ENCODE data around the gene KRT20. TPM values are rescaled to one million over a fixed set of nuclear protein-coding genes. Genes with fewer than 3 reads are reported as not detected.

The KRT20 gene
- total and polyA plus RNA-seq, 7 donors = 0.08 to 0.35 (median 0.21) TPM; not detected in 4

- Histone ChIP-seq H3K9me3 (no peaks in the 10 kb centered on the region), H3K27ac (no peak overlapping the region), H3K36me3 (ENCODE audit: insufficient read depth in 1 of 2, low read depth in 1 of 2) (peaks cover 0 to 22% of the 10 kb centered on the region in 2 donors), H3K4me3 (no peak overlapping the region), H3K4me1 (no peaks in the 10 kb centered on the region), H3K27me3 (ENCODE audit: insufficient read depth in 3 of 3, low read length in 2 of 3) (no peaks in the 10 kb centered on the region)
- DNase-seq = no peak
- no peak for TF ChIP-seq CTCF (IDR thresholded peaks at IDR 0.05)
- intact Hi-C loops (cut with DNase I) = no loop called here
- no peak for ATAC-seq
- whole genome bisulfite sequencing, 3 donors = 88 to 91% (median 91%) methylated on average over 2 of the region's 2 CpGs
These were observed 54.8 kb downstream of the KRT20 start for GRCh38 chr17:40830085-40830776.

- ATAC-seq = no peak
These were observed 56.5 kb downstream of the KRT20 start for GRCh38 chr17:40828454-40829044.

GRCh38 chr17:40827746-40828453, 57.1 kb downstream of the KRT20 start:
- DNase-seq (no peak), ATAC-seq (no peak)
- TF ChIP-seq CTCF (IDR thresholded peaks at IDR 0.05) = no peak
- no peaks in the 10 kb centered on the region for H3K9me3 ChIP-seq
- no peaks in the 10 kb centered on the region for H3K4me1 ChIP-seq
- WGBS, 3 donors = 75 to 87% (median 76%) methylated on average over 7 of the region's 7 CpGs
- H3K27me3 ChIP-seq (ENCODE audit: insufficient read depth in 3 of 3, low read length in 2 of 3) = no peaks in the 10 kb centered on the region
- H3K36me3 ChIP-seq (ENCODE audit: insufficient read depth in 1 of 2, low read depth in 1 of 2) = peaks cover 0 to 7% of the 10 kb centered on the region in 2 donors
- no peak overlapping the region for H3K27ac ChIP-seq
- intact Hi-C loops (cut with DNase I) = no loop called here
- no peak overlapping the region for H3K4me3 ChIP-seq

More at GRCh38 chr17:40828454-40829044, 56.5 kb downstream of the KRT20 start:
- Histone ChIP-seq H3K36me3 (ENCODE audit: insufficient read depth in 1 of 2, low read depth in 1 of 2) (peaks cover 0 to 7% of the 10 kb centered on the region in 2 donors), H3K9me3 (no peaks in the 10 kb centered on the region), H3K4me3 (no peak overlapping the region), H3K4me1 (no peaks in the 10 kb centered on the region), H3K27me3 (ENCODE audit: insufficient read depth in 3 of 3, low read length in 2 of 3) (no peaks in the 10 kb centered on the region), H3K27ac (no peak overlapping the region)
- no peak for TF ChIP-seq CTCF (IDR thresholded peaks at IDR 0.05)
- DNase-seq = no peak
- WGBS, 3 donors = 74 to 81% (median 79%) methylated on average over 4 of the region's 4 CpGs
- intact Hi-C loops (cut with DNase I) = no loop called here

Other genes with a start within 250 kb of the KRT20 start
- 10 to 100 TPM; 49.6 to 64.7 (median 61.6) TPM for gene SMARCE1, start 237.4 kb downstream of the KRT20 start, total RNA-seq
- gene SMARCE1, start 237.4 kb downstream of the KRT20 start, polyA plus RNA-seq = 10 to 100 TPM; 55.6 to 59.9 (median 55.9) TPM
- under 1 TPM in 1 of 4 donors, not detected in 3; 0.32 TPM for gene KRT222, start 220.1 kb downstream of the KRT20 start, total RNA-seq
- gene KRT222, start 220.1 kb downstream of the KRT20 start, polyA plus RNA-seq = under 1 TPM; 0.08 to 0.37 (median 0.09) TPM
- gene KRT24, start 181.5 kb downstream of the KRT20 start, total RNA-seq = not detected
- gene KRT24, start 181.5 kb downstream of the KRT20 start, polyA plus RNA-seq = not detected
- gene KRT25, start 129.9 kb downstream of the KRT20 start, total RNA-seq = not detected
- gene KRT25, start 129.9 kb downstream of the KRT20 start, polyA plus RNA-seq = under 1 TPM in 1 of 3 donors, not detected in 2; 0.03 TPM
- not detected for gene KRT26, start 113.0 kb downstream of the KRT20 start, total RNA-seq
- gene KRT26, start 113.0 kb downstream of the KRT20 start, polyA plus RNA-seq = not detected
- gene KRT27, start 102.7 kb downstream of the KRT20 start, total RNA-seq = not detected
- under 1 TPM in 1 of 3 donors, not detected in 2; 0.01 TPM for gene KRT27, start 102.7 kb downstream of the KRT20 start, polyA plus RNA-seq
- not detected for gene KRT28, start 85.3 kb downstream of the KRT20 start, total RNA-seq
- gene KRT28, start 85.3 kb downstream of the KRT20 start, polyA plus RNA-seq = not detected
- gene KRT10, start 62.6 kb downstream of the KRT20 start, total RNA-seq = 10 to 100 TPM; 24.2 to 32.9 (median 30.5) TPM
- 10 to 100 TPM; 23.3 to 38.8 (median 35.3) TPM for gene KRT10, start 62.6 kb downstream of the KRT20 start, polyA plus RNA-seq
- not detected for gene KRT12, start 18.0 kb downstream of the KRT20 start, total RNA-seq
- gene KRT12, start 18.0 kb downstream of the KRT20 start, polyA plus RNA-seq = not detected
- gene KRT23, start 52.4 kb upstream of the KRT20 start, total RNA-seq = 1 to 10 TPM in 1 of 4 donors, under 1 TPM in 1, not detected in 2; 0.25 to 1.5 TPM
- gene KRT23, start 52.4 kb upstream of the KRT20 start, polyA plus RNA-seq = under 1 TPM in 1 of 3 donors, not detected in 2; 0.03 TPM
- not detected for gene KRT39, start 81.7 kb upstream of the KRT20 start, total RNA-seq
- gene KRT39, start 81.7 kb upstream of the KRT20 start, polyA plus RNA-seq = not detected
- gene KRT40, start 99.1 kb upstream of the KRT20 start, total RNA-seq = not detected
- gene KRT40, start 99.1 kb upstream of the KRT20 start, polyA plus RNA-seq = not detected
- not detected for gene KRTAP3-3, start 108.9 kb upstream of the KRT20 start, total RNA-seq
- not detected for gene KRTAP3-3, start 108.9 kb upstream of the KRT20 start, polyA plus RNA-seq
- not detected for gene KRTAP3-2, start 114.7 kb upstream of the KRT20 start, total RNA-seq
- gene KRTAP3-2, start 114.7 kb upstream of the KRT20 start, polyA plus RNA-seq = not detected
- not detected for gene KRTAP3-1, start 123.9 kb upstream of the KRT20 start, total RNA-seq
- not detected for gene KRTAP3-1, start 123.9 kb upstream of the KRT20 start, polyA plus RNA-seq
- not detected for gene KRTAP1-5, start 142.0 kb upstream of the KRT20 start, total RNA-seq
- not detected for gene KRTAP1-5, start 142.0 kb upstream of the KRT20 start, polyA plus RNA-seq
- not detected for gene KRTAP1-4, start 145.0 kb upstream of the KRT20 start, total RNA-seq
- not detected for gene KRTAP1-4, start 145.0 kb upstream of the KRT20 start, polyA plus RNA-seq
- not detected for gene KRTAP1-3, start 149.6 kb upstream of the KRT20 start, total RNA-seq
- gene KRTAP1-3, start 149.6 kb upstream of the KRT20 start, polyA plus RNA-seq = not detected
- gene KRTAP1-1, start 156.2 kb upstream of the KRT20 start, total RNA-seq = not detected
- gene KRTAP1-1, start 156.2 kb upstream of the KRT20 start, polyA plus RNA-seq = not detected
- gene KRTAP2-1, start 162.1 kb upstream of the KRT20 start, total RNA-seq = not detected
- not detected for gene KRTAP2-1, start 162.1 kb upstream of the KRT20 start, polyA plus RNA-seq
- gene KRTAP2-2, start 170.0 kb upstream of the KRT20 start, total RNA-seq = not detected
- gene KRTAP2-2, start 170.0 kb upstream of the KRT20 start, polyA plus RNA-seq = not detected
- gene KRTAP2-3, start 174.9 kb upstream of the KRT20 start, total RNA-seq = not detected
- gene KRTAP2-3, start 174.9 kb upstream of the KRT20 start, polyA plus RNA-seq = not detected
- not detected for gene KRTAP2-4, start 180.6 kb upstream of the KRT20 start, total RNA-seq
- gene KRTAP2-4, start 180.6 kb upstream of the KRT20 start, polyA plus RNA-seq = not detected
- gene KRTAP4-7, start 198.9 kb upstream of the KRT20 start, total RNA-seq = not detected
- not detected for gene KRTAP4-7, start 198.9 kb upstream of the KRT20 start, polyA plus RNA-seq
- gene KRTAP4-8, start 212.9 kb upstream of the KRT20 start, total RNA-seq = not detected
- gene KRTAP4-8, start 212.9 kb upstream of the KRT20 start, polyA plus RNA-seq = not detected
- not detected for gene KRTAP4-16, start 217.0 kb upstream of the KRT20 start, total RNA-seq
- not detected for gene KRTAP4-16, start 217.0 kb upstream of the KRT20 start, polyA plus RNA-seq
- not detected for gene KRTAP4-9, start 220.1 kb upstream of the KRT20 start, total RNA-seq
- not detected for gene KRTAP4-9, start 220.1 kb upstream of the KRT20 start, polyA plus RNA-seq
- gene KRTAP4-11, start 233.1 kb upstream of the KRT20 start, total RNA-seq = not detected
- gene KRTAP4-11, start 233.1 kb upstream of the KRT20 start, polyA plus RNA-seq = not detected
- not detected for gene KRTAP4-12, start 238.9 kb upstream of the KRT20 start, total RNA-seq
- gene KRTAP4-12, start 238.9 kb upstream of the KRT20 start, polyA plus RNA-seq = not detected